ENCODE measurements around the gene SOX6.

DNA sequence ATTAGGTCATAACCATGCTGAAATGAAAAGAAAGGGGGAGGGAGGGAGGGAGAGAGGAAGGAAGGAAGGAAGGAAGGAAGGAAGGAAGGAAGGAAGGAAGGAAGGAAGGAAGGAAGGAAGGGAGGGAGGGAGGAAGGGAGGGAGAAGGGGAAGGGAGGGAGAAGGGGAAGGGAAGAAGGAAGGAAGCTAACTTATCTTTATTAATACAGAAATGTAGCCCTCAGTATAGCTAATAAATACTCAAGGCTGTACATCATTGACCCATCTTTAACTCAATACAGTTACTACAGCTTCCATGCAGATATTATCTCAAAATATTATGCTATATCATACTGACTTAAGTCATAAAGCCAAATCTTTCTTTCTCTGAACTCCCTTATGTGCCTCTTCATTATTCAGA, 17.4 kb upstream of the SOX6 start:
- TF ChIP-seq, protein P1, sequence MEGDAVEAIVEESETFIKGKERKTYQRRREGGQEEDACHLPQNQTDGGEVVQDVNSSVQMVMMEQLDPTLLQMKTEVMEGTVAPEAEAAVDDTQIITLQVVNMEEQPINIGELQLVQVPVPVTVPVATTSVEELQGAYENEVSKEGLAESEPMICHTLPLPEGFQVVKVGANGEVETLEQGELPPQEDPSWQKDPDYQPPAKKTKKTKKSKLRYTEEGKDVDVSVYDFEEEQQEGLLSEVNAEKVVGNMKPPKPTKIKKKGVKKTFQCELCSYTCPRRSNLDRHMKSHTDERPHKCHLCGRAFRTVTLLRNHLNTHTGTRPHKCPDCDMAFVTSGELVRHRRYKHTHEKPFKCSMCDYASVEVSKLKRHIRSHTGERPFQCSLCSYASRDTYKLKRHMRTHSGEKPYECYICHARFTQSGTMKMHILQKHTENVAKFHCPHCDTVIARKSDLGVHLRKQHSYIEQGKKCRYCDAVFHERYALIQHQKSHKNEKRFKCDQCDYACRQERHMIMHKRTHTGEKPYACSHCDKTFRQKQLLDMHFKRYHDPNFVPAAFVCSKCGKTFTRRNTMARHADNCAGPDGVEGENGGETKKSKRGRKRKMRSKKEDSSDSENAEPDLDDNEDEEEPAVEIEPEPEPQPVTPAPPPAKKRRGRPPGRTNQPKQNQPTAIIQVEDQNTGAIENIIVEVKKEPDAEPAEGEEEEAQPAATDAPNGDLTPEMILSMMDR (IDR thresholded peaks at IDR 0.05), result no peak
- TF ChIP-seq ZFX (IDR thresholded peaks at IDR 0.05; ENCODE audit: borderline replicate concordance), result no peak

Measured in 22Rv1 (cell line).